Measurements from ENCODE around the gene LARGE1.

LARGE1 gene

DNA sequence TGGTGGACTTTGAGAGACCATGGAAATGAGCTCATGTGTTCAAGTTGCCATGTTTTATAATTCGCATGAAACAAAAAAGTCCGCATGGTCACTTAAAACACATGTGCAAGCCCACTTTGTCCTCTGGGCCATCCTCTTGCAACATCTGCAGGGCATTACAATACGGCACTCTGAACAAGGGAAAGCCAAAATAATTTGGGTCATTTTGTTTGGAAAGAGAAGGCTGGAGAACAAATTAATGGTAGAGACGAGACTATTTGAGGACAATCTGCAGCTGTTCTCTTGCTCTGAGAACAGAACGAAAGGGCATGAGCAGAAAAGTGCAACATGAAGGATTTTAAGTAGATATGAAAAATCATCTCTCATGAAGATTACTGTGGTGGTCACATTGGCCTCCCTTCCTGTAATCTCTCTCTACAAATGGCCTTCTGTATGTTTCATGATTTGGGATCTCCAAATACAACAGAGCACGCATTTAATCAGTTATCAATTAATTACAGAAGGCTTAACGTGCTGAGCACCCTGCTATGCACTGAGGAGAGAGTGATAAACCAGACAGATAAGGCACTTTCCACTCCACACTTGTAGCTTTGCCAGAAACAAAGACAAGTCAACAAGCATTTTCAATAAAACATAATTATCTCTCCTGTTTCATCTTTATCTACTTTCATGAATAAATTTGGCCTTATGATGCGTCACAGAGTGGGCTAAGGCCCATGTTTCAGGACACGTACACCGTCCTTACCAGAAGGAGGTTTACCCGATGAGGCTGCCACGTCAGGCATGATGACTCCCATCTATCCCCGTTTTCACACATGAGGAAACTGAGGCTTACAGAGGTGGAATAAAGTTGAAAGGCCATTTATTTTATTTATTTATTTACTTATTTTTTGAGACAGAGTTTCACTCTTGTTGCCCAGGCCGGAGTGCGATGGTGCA lies 384.1 kb downstream of the LARGE1 start:
- no peak for TF ChIP-seq EZH2phosphoT487 (conservative IDR thresholded peaks at IDR 0.05; ENCODE audit: low read length)
- TF ChIP-seq, protein P1, sequence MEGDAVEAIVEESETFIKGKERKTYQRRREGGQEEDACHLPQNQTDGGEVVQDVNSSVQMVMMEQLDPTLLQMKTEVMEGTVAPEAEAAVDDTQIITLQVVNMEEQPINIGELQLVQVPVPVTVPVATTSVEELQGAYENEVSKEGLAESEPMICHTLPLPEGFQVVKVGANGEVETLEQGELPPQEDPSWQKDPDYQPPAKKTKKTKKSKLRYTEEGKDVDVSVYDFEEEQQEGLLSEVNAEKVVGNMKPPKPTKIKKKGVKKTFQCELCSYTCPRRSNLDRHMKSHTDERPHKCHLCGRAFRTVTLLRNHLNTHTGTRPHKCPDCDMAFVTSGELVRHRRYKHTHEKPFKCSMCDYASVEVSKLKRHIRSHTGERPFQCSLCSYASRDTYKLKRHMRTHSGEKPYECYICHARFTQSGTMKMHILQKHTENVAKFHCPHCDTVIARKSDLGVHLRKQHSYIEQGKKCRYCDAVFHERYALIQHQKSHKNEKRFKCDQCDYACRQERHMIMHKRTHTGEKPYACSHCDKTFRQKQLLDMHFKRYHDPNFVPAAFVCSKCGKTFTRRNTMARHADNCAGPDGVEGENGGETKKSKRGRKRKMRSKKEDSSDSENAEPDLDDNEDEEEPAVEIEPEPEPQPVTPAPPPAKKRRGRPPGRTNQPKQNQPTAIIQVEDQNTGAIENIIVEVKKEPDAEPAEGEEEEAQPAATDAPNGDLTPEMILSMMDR (IDR thresholded peaks at IDR 0.05; ENCODE audit: insufficient read depth, low read length, poor library complexity, severe bottlenecking) = no peak
- Histone ChIP-seq H3K27me3 (ENCODE audit: low read length) (no peaks in the 10 kb centered on the region), H2AFZ (ENCODE audit: low read depth, low read length, severe bottlenecking) (no peak overlapping the region), H3K9me2 (replicated peaks; ENCODE audit: insufficient read depth, low read length) (no peaks in the 10 kb centered on the region), H3K27ac (ENCODE audit: low read depth, low read length) (no peak overlapping the region), H4K20me1 (ENCODE audit: low read depth, low read length) (no peaks in the 10 kb centered on the region), H3K9ac (ENCODE audit: low read length) (no peak overlapping the region), H3K36me3 (ENCODE audit: low read length) (no peaks in the 10 kb centered on the region), H3K9me3 (ENCODE audit: insufficient read depth, low read length) (no peaks in the 10 kb centered on the region), H3K4me3 (ENCODE audit: insufficient read depth, low read length, poor library complexity, severe bottlenecking) (no peak overlapping the region), H3K79me2 (ENCODE audit: insufficient read depth, low read length) (no peaks in the 10 kb centered on the region), H3F3A (ENCODE audit: insufficient read depth) (no peaks in the 10 kb centered on the region), H3K4me2 (ENCODE audit: low read depth, low read length, poor library complexity, severe bottlenecking) (no peak overlapping the region)

DNA sequence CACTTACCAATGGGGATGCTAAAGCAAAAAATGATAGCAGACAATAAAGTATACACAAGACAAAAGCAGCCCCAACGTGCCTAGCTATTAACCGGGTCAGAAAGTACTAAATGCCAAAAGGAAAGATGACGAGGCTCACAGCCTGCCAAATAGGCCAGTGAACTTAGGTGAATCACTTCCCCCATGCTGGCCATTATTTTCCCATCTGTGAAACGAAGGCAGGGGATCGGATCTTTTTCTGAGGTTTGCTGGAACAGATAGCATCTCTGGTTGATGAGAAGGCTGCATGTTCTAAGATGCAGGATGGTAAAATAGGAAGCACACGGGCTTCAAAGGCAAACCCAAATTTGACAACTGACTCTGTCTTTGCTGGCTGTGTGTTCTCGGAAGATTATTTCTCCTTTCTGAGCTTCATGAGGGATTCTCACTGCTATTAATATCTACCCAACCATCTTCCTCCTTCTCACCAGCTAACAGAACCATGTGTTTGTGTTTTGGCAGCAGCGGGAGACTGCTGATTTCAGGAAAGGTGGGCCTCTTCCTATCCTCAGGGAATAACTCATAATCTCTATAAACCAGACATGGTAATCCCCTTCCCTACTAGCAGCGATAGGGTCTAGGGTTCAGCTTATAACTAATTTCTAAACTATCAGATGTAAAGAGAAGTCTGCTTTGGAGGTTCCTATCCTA lies 390.7 kb downstream of the LARGE1 start:
- Histone ChIP-seq H3K27me3 (ENCODE audit: low read length) (no peaks in the 10 kb centered on the region), H2AFZ (ENCODE audit: low read depth, low read length, severe bottlenecking) (no peak overlapping the region), H3K79me2 (ENCODE audit: insufficient read depth, low read length) (no peaks in the 10 kb centered on the region), H3F3A (ENCODE audit: insufficient read depth) (no peaks in the 10 kb centered on the region), H3K9ac (ENCODE audit: low read length) (no peak overlapping the region), H3K4me2 (ENCODE audit: low read depth, low read length, poor library complexity, severe bottlenecking) (no peak overlapping the region), H3K36me3 (ENCODE audit: low read length) (no peaks in the 10 kb centered on the region), H3K9me2 (replicated peaks; ENCODE audit: insufficient read depth, low read length) (no peaks in the 10 kb centered on the region), H3K9me3 (ENCODE audit: insufficient read depth, low read length) (no peaks in the 10 kb centered on the region), H4K20me1 (ENCODE audit: low read depth, low read length) (no peaks in the 10 kb centered on the region), H3K4me3 (ENCODE audit: insufficient read depth, low read length, poor library complexity, severe bottlenecking) (no peak overlapping the region), H3K27ac (ENCODE audit: low read depth, low read length) (no peak overlapping the region)
- TF ChIP-seq, protein P1 (IDR thresholded peaks at IDR 0.05; ENCODE audit: insufficient read depth, low read length, poor library complexity, severe bottlenecking) = no peak
- no peak for TF ChIP-seq EZH2phosphoT487 (conservative IDR thresholded peaks at IDR 0.05; ENCODE audit: low read length)

DNA sequence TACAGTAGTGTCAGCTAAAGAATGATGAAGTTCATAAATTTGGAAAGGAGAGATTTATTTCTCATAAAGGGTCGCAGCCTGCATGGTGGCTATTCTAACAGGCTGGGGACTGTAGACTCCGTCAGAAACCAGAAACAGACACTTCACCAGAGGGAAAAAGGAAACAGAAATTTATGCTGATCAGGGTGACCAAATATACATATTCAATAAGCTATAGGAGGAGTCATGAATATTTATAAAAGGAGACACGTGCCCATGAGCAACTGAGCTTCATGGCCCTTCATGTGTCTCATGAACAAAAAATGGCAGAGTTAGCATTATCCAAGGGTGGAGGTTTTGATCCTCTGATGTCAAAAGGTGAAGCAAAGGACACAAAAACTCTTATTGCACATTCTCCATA lies 392.1 kb downstream of the LARGE1 start:
- Histone ChIP-seq H3K4me2 (ENCODE audit: low read depth, low read length, poor library complexity, severe bottlenecking) (no peak overlapping the region), H3K4me3 (ENCODE audit: insufficient read depth, low read length, poor library complexity, severe bottlenecking) (no peak overlapping the region), H3K27ac (ENCODE audit: low read depth, low read length) (no peak overlapping the region)

More for the DNA sequence above, 392.1 kb downstream of the LARGE1 start:
- Histone ChIP-seq H3K27me3 (ENCODE audit: low read length) (no peaks in the 10 kb centered on the region), H3K9me3 (ENCODE audit: insufficient read depth, low read length) (no peaks in the 10 kb centered on the region), H2AFZ (ENCODE audit: low read depth, low read length, severe bottlenecking) (no peak overlapping the region), H3K9ac (ENCODE audit: low read length) (no peak overlapping the region), H3K79me2 (ENCODE audit: insufficient read depth, low read length) (no peaks in the 10 kb centered on the region), H4K20me1 (ENCODE audit: low read depth, low read length) (no peaks in the 10 kb centered on the region), H3K9me2 (replicated peaks; ENCODE audit: insufficient read depth, low read length) (no peaks in the 10 kb centered on the region), H3F3A (ENCODE audit: insufficient read depth) (no peaks in the 10 kb centered on the region), H3K36me3 (ENCODE audit: low read length) (no peaks in the 10 kb centered on the region)
- TF ChIP-seq, protein P1 (IDR thresholded peaks at IDR 0.05; ENCODE audit: insufficient read depth, low read length, poor library complexity, severe bottlenecking) = no peak
- no peak for TF ChIP-seq EZH2phosphoT487 (conservative IDR thresholded peaks at IDR 0.05; ENCODE audit: low read length)

Measured in SU-DHL-6 (cell line).